ENCODE measurements around the gene IER5.

GRCh38 chr1:181061891-181062835, 26.3 kb upstream of the IER5 start:
- TF ChIP-seq ESRRA (IDR thresholded peaks at IDR 0.05; ENCODE audit: borderline replicate concordance, low read length) (no peak), KDM5A (IDR thresholded peaks at IDR 0.05) (no peak), POLR2A (IDR thresholded peaks at IDR 0.05; ENCODE audit: low read length) (no peak), MYC (IDR thresholded peaks at IDR 0.05; ENCODE audit: borderline replicate concordance, low read length) (no peak), CTCF (IDR thresholded peaks at IDR 0.05) (no peak), EP300 (IDR thresholded peaks at IDR 0.05) (no peak), CBX2 (IDR thresholded peaks at IDR 0.05; ENCODE audit: borderline replicate concordance, low read depth) (no peak), PHF8 (IDR thresholded peaks at IDR 0.05; ENCODE audit: borderline replicate concordance, low read depth) (no peak)
- TF ChIP-seq, protein P1, sequence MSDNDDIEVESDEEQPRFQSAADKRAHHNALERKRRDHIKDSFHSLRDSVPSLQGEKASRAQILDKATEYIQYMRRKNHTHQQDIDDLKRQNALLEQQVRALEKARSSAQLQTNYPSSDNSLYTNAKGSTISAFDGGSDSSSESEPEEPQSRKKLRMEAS (IDR thresholded peaks at IDR 0.05): no peak
